Measurements from ENCODE around the gene DOLPP1. TPM values are rescaled to one million over a fixed set of nuclear protein-coding genes. Genes with fewer than 3 reads are reported as not detected.

DOLPP1 gene
- total and polyA plus RNA-seq, 3 donors from 2014 or later, result 14.0 to 17.9 (median 14.4) TPM

DNA sequence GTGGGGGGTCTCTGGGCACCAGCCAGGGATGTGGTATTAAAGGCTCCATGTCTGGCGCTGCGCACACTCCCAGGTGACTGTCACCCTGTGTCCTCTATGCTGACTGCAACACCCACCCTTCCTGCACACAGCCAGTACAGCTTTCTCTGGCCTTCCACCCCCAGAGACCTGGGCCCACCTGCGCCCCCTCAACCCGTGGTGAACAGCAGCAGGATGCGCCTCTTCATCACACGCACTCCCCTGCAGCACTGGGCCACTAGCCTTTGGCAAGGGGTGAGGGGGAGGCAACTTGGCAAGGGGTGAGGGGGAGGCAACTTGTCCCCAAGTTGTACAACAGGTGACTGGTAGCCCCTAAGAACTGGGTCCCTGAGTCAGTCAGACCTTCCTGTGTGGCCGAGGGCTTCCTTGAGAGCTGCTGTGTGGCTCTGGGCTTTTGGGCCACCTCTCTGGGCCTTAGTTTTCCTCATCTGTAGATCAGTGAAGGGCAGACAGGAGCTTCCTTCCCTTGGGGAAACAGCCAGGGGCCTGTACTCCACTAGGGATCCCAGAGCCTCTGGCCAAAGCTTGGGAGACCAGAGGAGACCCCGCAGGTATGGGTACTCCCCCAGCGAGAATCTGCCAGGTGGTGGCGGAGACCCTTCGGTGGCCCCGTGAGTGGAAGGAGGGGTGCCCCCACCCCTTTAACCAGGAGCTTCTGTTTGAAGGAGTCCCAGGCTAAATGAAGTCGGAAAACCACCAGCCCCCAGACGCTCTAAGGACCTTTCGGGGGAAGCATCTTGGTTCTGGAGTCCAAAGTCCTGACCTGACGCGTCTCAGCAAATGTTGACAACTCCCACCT lies 25.2 kb downstream of the DOLPP1 start:
- Histone ChIP-seq H3K27ac (no peak overlapping the region), H3K4me1 (peaks cover 8% of the 10 kb centered on the region), H3K9me3 (no peaks in the 10 kb centered on the region), H3K4me3 (no peak overlapping the region), H3K36me3 (ENCODE audit: low read depth, missing control alignments) (no peaks in the 10 kb centered on the region), H3K27me3 (no peaks in the 10 kb centered on the region)
- DNase-seq, result no peak
- intact Hi-C loops (cut with DNase I; ENCODE audit: low total_unique reads), result no loop called here
- TF ChIP-seq POLR2A (IDR thresholded peaks at IDR 0.05), result no peak
- TF ChIP-seq, protein P1, sequence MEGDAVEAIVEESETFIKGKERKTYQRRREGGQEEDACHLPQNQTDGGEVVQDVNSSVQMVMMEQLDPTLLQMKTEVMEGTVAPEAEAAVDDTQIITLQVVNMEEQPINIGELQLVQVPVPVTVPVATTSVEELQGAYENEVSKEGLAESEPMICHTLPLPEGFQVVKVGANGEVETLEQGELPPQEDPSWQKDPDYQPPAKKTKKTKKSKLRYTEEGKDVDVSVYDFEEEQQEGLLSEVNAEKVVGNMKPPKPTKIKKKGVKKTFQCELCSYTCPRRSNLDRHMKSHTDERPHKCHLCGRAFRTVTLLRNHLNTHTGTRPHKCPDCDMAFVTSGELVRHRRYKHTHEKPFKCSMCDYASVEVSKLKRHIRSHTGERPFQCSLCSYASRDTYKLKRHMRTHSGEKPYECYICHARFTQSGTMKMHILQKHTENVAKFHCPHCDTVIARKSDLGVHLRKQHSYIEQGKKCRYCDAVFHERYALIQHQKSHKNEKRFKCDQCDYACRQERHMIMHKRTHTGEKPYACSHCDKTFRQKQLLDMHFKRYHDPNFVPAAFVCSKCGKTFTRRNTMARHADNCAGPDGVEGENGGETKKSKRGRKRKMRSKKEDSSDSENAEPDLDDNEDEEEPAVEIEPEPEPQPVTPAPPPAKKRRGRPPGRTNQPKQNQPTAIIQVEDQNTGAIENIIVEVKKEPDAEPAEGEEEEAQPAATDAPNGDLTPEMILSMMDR (IDR thresholded peaks at IDR 0.05), result no peak
- 90 to 92% methylated on average over 10 to 17 of the region's 17 CpGs for WGBS, 2 donors

DNA sequence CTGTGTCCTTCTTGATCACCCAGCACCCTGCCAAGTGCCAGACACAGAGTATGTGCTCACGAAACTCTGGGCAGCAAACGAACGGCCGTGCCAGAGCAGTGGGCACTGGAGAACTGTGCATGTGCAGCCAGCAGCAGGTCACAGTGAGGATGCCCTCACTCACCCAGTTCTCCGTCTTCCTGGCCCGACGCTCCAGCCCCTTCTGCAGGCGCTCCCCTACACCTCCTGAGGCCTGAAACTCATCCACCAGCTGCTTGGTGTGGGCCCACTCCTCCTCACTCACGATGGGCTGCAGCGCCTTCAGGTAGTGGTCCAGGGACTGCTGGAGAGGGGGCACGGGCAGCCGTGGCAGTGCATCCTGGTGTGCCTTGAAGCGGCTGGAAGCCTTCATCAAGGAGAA lies 26.7 kb downstream of the DOLPP1 start:
- Histone ChIP-seq H3K27ac (no peak overlapping the region), H3K4me3 (no peak overlapping the region), H3K27me3 (no peaks in the 10 kb centered on the region), H3K36me3 (ENCODE audit: low read depth, missing control alignments) (no peaks in the 10 kb centered on the region), H3K9me3 (no peaks in the 10 kb centered on the region), H3K4me1 (peaks cover 11% of the 10 kb centered on the region)
- DNase-seq, result no peak
- WGBS, 2 donors, result 86 to 96% methylated on average over 8 to 13 of the region's 13 CpGs
- intact Hi-C loops (cut with DNase I; ENCODE audit: low total_unique reads), result no loop called here
- TF ChIP-seq POLR2A (IDR thresholded peaks at IDR 0.05), result no peak
- TF ChIP-seq, protein P1 (IDR thresholded peaks at IDR 0.05), result no peak

DNA sequence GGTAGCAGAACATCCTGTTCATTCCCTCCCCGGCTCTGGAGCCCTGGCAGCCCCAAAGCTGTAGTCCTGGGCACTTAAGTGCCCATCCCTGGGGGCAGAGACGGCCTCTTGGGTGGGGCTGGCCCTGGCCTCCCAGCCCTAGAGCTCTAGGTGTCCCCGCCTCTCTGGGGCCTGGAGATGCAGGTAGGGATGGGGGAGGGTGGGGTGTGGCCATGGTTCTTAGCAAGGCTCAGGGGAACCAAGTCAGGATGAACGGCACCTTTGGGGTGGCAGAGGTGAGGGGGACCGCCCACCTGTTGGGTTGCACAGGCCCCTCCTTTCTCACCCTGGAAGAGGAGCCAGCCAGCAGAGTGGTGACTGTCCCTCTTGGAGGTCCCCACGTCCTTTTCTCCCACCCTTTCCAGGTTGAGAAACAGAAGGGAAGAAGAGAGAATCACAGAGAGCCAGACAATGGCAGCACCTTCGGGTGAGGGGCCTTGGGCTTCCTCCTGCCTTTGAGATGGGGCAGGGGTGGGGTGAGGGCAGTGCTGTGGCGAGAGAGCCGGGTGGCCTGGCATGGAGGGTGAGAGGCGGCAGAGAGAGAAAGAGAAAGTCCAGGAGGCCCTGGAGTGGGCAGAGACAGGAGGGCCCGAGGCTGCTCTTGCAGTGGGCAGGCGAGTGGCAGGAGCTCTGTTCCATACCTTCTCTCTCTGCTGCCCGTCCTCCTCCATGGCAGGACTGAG lies 27.3 kb downstream of the DOLPP1 start:
- WGBS, 2 donors, result 78 to 90% methylated on average over 7 to 13 of the region's 13 CpGs
- no peak overlapping the region for H3K27ac ChIP-seq

DNA sequence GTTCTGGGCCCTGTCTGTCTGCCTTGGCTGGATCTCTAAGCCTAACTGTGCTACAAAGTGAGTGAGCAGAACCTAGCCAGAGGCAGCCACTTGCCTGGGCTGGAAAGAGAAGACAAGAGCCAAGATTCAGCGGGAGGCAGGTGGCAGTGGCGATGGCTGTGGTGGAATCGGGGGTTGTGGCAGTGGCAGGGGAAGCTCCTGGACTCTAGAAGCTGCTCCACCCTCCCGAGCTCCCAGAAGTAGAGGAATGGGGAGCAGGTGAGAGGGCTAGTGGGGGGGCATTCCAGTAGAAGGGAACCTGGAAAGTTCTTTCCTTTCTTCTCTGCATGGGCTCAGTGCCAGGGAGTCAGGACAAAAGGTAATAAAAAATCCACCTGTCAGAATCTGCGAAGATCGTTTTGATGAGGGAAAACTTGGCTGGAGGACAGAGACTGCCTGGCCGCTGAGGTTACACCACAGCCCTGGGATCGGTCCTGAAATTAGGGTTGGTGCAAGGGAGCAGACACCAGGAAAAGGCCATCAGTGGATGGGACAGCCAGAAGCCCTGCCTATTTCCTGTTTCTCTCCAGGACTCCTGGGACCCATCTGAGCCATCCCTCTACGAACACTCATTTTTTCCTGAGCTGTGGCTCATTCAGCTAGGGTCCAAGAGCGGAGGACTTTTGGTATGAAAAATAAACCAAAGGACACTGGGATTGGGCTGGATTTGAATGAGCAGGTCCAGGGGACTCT lies 28.1 kb downstream of the DOLPP1 start:
- Histone ChIP-seq H3K9me3 (no peaks in the 10 kb centered on the region), H3K27me3 (no peaks in the 10 kb centered on the region), H3K4me3 (no peak overlapping the region), H3K27ac (no peak overlapping the region), H3K4me1 (peaks cover 19% of the 10 kb centered on the region), H3K36me3 (ENCODE audit: low read depth, missing control alignments) (no peaks in the 10 kb centered on the region)
- TF ChIP-seq, protein P1 (IDR thresholded peaks at IDR 0.05), result no peak
- intact Hi-C loops (cut with DNase I; ENCODE audit: low total_unique reads), result no loop called here
- no peak for DNase-seq
- 83 to 86% methylated on average over 10 of the region's 10 CpGs for WGBS, 2 donors

More for the DNA sequence above, 27.3 kb downstream of the DOLPP1 start:
- Histone ChIP-seq H3K9me3 (no peaks in the 10 kb centered on the region), H3K4me1 (peaks cover 15% of the 10 kb centered on the region), H3K27me3 (no peaks in the 10 kb centered on the region), H3K36me3 (ENCODE audit: low read depth, missing control alignments) (no peaks in the 10 kb centered on the region), H3K4me3 (no peak overlapping the region)
- intact Hi-C loops (cut with DNase I; ENCODE audit: low total_unique reads), result no loop called here
- DNase-seq, result no peak
- TF ChIP-seq, protein P1 (IDR thresholded peaks at IDR 0.05), result no peak
- no peak for TF ChIP-seq POLR2A (IDR thresholded peaks at IDR 0.05)

Measured in testis (tissue), 3 donors.